Measurements from ENCODE around the gene CLDN3.
"Not testable (repeated sequence)": the region's sequence is repeated elsewhere in the genome, so short reads cannot be mapped to it uniquely, and the experiment has no call there.

Gene CLDN3

DNA sequence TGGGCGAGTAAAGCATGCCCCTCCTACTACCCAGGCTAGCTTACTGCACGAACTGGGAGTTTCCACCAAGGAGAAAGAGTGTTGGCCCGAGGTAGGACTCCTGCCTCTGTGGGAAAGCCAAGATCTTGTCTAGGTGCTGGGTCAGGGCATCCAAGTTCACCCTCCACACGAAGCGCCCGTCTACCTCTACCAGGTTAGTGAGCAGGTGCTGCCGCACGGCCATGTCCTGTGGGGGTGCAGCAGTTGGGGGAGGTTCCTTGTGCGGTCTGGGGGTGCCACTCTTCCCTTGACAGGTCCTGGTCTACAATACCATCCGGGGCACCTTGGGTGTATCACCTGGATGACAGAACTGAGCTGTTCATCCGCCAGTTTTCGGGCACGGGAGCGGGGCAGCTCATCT lies 33.2 kb downstream of the CLDN3 start:
- DNase-seq (ENCODE audit: low spot score) = no peak

DNA sequence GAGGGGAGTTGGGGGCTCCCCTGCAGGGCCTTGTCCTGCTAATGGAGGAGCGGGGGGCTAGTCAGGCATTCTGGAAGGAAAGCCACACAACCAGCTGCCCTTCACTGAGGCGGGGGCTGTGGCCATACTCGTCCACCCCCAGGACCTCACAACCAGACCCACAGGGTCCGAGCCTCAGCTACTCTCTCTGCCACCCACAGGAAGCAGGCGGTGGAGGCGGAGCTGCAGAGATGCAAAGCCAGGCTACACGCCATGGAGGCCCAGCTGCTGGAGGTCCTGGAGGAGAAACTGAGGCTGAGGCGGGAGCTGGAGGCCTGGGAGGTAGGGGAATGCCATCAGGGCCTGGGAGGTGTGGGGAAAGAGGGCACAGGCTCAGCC lies 34.6 kb downstream of the CLDN3 start:
- no peak for DNase-seq (ENCODE audit: low spot score)

DNA sequence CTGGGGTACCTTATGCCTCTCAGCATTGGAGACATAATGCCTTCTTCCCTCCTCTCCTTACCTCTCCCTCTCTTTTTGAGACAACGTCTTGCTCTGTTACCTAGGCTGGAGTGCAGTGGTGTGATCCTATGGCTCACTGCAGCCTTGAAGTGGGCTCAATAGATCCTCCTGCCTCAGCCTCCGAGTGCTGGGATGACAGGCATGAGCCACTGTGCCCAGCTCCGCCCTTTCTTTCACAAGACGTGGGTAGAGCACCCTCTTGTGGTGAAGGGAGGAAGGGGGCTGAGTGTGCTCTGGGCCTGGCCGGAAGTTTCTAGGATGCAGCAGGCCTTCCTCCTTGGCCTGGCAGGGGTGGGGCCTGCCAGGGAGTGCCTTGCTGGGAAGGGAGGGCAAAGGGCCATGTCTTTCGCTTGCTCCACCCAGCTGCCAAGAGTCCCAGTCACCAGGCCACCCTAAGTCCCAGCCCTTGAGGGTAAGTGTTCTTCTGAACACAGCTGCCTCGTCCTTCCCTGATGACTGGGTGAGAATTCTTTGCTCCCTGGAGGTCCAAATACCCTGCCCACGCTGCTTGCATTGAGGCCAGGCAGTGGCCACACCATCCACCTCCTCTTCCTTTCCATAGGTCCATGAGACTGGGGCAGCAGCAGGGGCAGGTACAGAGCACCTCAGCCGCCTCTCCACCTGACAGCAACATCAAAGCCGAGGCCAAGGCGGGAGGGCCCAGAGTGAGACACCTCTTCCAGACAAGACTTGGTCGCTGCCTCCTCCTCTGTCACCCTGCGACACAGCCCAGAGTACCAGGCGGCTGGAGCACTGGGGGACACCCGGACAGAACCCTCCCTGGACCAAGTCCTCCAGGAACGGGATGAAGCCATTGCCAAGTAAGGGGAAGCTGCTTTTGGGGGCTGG lies 35.2 kb downstream of the CLDN3 start:
- no peak for DNase-seq (ENCODE audit: low spot score)

DNA sequence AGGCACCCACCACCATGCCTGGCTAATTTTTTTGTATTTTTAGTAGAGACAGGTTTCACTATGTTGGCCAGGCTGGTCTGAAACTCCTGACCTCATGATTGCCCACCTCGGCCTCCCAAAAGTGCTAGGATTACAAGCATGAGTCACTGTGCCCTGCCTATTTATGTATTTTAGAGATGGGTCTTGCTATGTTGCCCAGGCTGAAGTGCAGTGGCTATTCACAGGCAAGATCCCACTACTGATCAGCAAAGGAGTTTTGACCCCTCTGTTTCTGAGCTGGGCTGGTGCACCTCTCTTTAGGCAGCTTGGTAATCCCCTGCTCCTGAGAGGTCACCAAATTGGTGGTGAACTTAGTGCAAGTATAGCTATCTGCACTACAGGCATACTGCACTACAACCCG lies 37.7 kb downstream of the CLDN3 start:
- no peak for DNase-seq (ENCODE audit: low spot score)

DNA sequence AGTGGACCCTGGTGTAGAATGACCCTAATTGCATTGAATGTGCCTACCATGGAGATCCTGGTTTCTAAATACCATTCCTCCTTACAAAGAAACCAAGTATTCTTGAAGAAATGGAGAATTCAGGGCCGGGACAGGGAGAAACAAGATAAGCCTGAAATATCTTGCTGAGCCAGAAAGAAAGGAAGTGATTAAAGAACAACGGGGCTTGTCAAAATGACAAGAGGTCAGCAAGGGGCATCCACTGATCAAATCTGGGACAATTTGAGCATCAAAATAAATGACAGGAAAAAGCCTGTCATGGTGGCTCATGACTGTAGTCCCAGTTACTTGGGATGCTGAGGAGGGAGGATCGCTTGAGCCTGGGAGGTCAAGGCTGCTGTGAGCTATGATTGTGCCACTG lies 39.6 kb downstream of the CLDN3 start:
- DNase-seq (ENCODE audit: low spot score) = no peak

DNA sequence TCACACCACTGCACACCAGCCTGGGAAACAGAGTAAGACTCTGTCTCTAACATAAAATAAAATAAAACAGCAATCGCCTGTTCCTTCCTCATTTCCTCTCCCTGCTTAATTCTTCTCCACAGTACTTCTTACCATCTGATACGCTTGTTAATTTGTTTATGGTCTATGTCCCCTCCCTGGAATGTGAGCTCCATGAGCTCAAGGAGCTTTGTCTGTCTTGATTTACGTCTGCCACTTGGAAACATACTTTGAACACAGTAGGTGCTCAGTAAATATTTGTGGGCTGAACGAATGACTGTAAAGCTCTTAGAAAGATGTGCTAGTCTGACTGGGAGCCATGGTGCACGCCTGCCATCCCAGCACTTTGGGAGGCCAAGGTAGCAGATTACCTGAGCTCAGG lies 41.5 kb downstream of the CLDN3 start:
- no peak for DNase-seq (ENCODE audit: low spot score)

DNA sequence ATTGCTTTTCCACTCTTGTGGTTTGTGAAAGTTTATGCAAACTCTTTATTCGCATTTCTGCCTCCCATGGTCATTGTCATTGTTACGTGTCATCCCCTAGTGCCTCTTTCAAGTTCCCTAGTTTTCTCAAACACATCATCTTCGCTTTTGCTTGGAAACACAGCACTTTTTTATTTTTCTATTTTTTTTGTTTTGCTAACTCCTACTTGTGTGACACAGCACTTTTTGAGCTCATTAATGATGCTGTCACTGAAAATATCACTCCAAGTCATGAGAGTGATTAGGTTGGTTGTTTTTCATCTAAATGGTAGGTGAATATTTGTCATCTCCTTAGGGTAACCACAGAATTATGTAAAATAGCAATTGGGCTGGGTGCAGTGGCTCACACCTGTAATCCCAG lies 42.1 kb downstream of the CLDN3 start:
- no peak for DNase-seq (ENCODE audit: low spot score)

DNA sequence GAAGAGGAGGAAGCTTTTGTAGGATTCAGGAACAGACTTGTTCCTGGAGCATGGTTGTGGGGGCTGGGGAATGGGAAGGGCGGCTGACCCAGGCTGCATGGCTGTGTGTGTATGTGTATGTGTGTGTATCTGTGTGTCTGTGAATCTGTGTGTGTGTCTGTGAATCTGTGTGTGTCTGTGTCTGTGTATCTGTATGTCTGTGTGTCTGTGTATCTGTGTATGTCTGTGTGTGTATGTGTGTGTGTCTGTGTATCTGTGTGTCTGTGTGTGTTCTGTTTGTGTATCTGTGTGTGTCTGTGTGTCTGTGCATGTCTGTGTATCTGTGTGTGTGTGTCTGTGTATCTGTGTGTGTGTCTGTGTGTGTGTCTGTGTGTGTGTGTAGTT lies 44.0 kb downstream of the CLDN3 start:
- DNase-seq (ENCODE audit: low spot score) = no peak

DNA sequence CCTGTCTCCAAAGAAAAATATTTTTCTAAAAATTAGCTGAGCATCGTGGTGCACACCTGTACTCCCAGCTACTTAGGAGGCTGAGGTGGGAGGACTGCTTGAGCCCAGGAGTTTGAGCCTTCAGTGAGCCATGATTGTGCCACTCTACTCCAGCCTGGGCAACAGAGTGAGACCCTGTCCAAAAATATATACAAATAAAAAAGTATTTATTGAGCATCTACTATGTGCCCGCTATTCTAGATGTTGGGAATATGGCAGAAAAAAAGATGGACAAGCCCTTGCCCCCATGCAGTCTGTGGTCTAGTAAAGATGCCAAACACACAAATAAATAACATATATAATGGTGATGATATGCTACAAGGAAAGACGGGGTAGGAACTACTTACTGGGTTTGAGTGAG lies 46.3 kb downstream of the CLDN3 start:
- DNase-seq (ENCODE audit: low spot score) = no peak

DNA sequence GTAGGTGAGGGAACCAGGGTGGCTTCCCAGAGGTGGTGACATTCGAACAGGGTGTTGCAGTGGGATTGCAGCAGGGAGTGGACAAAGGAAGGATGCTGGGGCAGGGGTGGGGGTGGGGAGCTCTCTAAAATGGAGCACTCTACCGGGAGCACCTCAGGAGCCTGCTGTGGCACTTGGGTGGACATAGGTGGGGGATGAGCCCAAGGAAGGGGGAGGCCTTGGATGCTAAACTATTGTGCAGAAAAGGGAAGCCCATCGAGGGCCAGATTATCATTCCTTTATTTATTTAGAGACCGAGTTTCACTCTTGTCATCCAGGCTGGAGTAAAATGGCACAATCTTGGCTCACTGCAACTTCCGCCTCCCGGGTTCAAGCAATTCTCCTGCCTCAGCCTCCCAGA lies 47.3 kb downstream of the CLDN3 start:
- no peak for DNase-seq (ENCODE audit: low spot score)

DNA sequence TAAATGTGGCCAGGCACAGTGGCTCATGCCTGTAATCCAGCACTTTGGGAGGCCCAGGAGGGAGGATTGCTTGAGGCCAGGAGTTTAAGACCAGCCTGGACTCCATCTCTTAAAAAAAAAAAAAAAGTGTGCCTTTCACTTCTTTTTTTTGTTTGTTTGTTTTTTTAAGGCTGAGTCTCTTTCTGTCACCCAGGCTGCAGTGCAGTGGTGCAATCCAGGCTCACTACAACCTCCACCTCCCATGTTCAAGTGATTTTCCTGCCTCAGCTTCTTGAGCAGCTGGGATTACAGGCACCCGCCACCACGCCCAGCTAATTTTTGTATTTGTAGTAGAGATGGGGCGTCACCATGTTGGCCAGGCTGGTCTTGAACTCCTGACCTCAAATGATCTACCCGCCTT lies 47.9 kb downstream of the CLDN3 start:
- not testable (repeated sequence) for DNase-seq (ENCODE audit: low spot score)

DNA sequence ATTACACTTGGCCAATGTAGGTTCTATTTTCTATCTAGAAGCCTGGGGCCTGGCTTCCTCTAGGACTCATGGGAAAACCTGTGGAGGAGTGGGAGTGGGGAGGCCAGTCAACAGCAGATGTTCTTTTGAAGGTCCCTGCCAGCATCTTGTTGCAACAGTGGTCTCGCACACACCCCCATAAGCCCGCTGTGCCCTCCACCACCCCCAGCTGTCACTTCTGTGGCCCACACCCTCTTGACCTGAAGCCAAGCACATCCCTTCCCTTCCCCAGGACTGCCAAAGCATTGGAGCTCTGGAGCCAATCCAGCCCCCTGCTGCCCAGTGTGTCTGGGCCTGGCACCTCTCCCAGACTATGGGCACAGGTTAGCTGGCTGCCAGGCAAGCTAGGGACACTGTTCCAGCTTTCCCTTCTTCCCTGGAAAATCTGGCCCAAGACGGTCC lies 48.7 kb downstream of the CLDN3 start:
- DNase-seq (ENCODE audit: low spot score) = peak; percentile 47

DNA sequence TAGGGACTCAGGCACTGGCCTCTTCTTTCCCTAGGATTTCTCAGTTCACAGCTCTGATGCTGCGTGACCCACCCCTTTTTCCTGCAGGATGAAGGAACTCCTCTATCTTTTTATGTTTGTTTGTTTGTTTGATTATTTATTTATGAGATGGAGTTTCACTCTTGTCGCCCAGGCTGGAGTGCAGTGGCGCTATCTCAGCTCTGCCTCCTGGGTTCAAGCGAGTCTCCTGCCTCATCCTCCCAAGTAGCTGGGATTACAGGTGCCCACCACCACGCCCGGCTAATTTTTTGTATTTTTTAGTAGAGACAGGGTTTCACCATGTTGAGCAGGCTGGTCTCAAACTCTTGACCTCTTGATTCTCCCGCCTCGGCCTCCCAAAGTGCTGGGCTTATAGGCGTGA lies 49.6 kb downstream of the CLDN3 start:
- DNase-seq (ENCODE audit: low spot score) = not testable (repeated sequence)

DNA sequence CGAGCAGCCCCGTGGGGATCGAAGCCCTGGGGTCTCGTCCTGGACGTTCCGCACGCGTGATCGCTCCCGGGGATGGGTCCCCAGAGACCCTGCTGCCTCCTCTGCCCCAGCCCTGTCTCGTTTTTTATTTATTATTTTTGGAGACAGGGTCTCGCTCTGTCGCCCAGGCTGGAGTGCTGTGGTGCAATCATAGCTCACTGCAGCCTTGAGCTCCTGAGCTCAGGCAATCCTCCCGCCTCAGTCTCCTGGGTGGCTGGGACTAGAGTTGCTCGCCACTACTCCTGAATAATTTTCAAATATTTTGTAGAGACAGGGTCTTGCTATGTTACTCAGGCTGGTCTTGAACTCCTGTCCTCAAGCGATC lies 50.3 kb downstream of the CLDN3 start:
- no peak for DNase-seq (ENCODE audit: low spot score)

Data from putamen (tissue), 1 donor.